ENCODE data around the gene ULK4.

DNA sequence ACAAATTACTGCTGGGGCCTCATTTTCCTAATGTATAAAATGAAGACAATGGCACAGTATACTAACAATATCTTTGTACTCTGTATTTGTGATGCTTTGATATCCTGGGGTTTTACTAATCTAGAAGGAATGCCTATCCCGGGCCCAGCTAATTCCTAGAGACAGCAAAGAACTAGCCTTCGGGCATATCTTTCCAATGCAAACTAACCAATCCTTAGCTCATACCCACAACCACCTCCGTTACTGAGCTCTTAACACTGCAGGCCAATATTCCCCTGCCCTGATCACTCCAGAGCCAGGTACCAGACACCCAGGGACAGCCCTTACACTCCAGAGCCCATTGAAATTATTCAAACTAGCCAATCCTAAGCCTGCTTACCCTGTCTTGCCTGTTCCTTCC is 309.0 kb downstream of the ULK4 start:
- TF ChIP-seq POLR2AphosphoS5 (IDR thresholded peaks at IDR 0.05; ENCODE audit: low read depth, low read length) (no peak), TAF1 (IDR thresholded peaks at IDR 0.05; ENCODE audit: low read depth, low read length) (no peak)

Measured in GM12891 (cell line).